ENCODE data around the gene TMEM44. TPM values are rescaled to one million over a fixed set of nuclear protein-coding genes. Genes with fewer than 3 reads are reported as not detected.

The TMEM44 gene
- polyA plus RNA-seq, 1 donor (not counting 4 experiments of a cell fraction or from before 2014, with no cell fraction given), result 13.3 TPM

DNA sequence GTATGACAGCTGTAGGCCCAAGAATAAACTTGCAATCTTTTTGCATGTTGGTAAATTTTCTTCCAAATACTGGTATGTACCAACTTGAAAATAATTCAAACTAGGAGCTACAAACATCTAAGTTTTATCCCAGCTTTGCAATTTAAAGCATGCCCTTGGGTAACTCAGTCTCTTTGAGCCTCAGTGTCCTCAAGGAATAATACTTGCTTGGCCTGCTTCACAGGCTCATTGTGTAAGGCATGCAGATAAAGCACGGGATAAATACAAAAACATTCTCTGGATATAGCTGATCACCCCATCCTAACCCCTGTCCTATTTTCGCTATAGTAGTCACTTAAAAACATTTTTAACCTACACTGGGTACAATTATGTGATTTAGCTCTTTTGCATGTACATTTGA is 9.6 kb upstream of the TMEM44 start:
- no peak overlapping the region for H3K4me3 ChIP-seq (ENCODE audit: control insufficient read depth in 2 of 3, extremely low read depth in 1 of 3, insufficient read depth in 2 of 3, low read depth in 1 of 3, low read length in 3 of 3)
- no peaks in the 10 kb centered on the region for H4K20me1 ChIP-seq (ENCODE audit: control insufficient read depth, extremely low read depth, insufficient read depth, low read length)
- H3K27ac ChIP-seq (ENCODE audit: control insufficient read depth, insufficient read depth, low read length), result no peak overlapping the region
- dilution Hi-C loops (cut with MboI; ENCODE audit: extremely low pct_ligation_motif_present, low sequenced_read_pairs), result no loop called here
- H3K4me1 ChIP-seq (ENCODE audit: control insufficient read depth, extremely low read depth, insufficient read depth, low read length), result no peaks in the 10 kb centered on the region
- no peaks in the 10 kb centered on the region for H3K9me1 ChIP-seq (ENCODE audit: control insufficient read depth, extremely low read depth, insufficient read depth, low read length)
- H3K36me3 ChIP-seq (ENCODE audit: control insufficient read depth in 2 of 2, extremely low read depth in 1 of 2, insufficient read depth in 2 of 2, low read length in 2 of 2), result peaks cover 21 to 41% of the 10 kb centered on the region in 2 experiments
- H3K79me2 ChIP-seq (ENCODE audit: control insufficient read depth, insufficient read depth, low read length), result no peaks in the 10 kb centered on the region
- no peak overlapping the region for H3K4me2 ChIP-seq (ENCODE audit: control insufficient read depth, extremely low read depth, insufficient read depth, low read depth, low read length)
- no peak overlapping the region for H3K9ac ChIP-seq (ENCODE audit: control insufficient read depth, extremely low read depth, insufficient read depth, low read length)
- FAIRE-seq, result no peak
- H3K27me3 ChIP-seq (ENCODE audit: control insufficient read depth, extremely low read depth, insufficient read depth, low read length), result no peaks in the 10 kb centered on the region
- no peak for DNase-seq (ENCODE audit: low read depth, low spot score)
- no peak overlapping the region for H2AFZ ChIP-seq (ENCODE audit: control insufficient read depth, low read length)
- no peaks in the 10 kb centered on the region for H3K9me3 ChIP-seq (ENCODE audit: control insufficient read depth, low read depth, low read length)
- TF ChIP-seq EZH2 (IDR thresholded peaks at IDR 0.05; ENCODE audit: low read length), result no peak
- TF ChIP-seq, protein P1, sequence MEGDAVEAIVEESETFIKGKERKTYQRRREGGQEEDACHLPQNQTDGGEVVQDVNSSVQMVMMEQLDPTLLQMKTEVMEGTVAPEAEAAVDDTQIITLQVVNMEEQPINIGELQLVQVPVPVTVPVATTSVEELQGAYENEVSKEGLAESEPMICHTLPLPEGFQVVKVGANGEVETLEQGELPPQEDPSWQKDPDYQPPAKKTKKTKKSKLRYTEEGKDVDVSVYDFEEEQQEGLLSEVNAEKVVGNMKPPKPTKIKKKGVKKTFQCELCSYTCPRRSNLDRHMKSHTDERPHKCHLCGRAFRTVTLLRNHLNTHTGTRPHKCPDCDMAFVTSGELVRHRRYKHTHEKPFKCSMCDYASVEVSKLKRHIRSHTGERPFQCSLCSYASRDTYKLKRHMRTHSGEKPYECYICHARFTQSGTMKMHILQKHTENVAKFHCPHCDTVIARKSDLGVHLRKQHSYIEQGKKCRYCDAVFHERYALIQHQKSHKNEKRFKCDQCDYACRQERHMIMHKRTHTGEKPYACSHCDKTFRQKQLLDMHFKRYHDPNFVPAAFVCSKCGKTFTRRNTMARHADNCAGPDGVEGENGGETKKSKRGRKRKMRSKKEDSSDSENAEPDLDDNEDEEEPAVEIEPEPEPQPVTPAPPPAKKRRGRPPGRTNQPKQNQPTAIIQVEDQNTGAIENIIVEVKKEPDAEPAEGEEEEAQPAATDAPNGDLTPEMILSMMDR (optimal IDR thresholded peaks at IDR 0.05 in 1 of 3, IDR thresholded peaks at IDR 0.05 in 1 of 3, conservative IDR thresholded peaks at IDR 0.05 in 1 of 3; ENCODE audit: extremely low read depth in 1 of 3, insufficient read depth in 2 of 3, low read length in 3 of 3), result no peak

DNA sequence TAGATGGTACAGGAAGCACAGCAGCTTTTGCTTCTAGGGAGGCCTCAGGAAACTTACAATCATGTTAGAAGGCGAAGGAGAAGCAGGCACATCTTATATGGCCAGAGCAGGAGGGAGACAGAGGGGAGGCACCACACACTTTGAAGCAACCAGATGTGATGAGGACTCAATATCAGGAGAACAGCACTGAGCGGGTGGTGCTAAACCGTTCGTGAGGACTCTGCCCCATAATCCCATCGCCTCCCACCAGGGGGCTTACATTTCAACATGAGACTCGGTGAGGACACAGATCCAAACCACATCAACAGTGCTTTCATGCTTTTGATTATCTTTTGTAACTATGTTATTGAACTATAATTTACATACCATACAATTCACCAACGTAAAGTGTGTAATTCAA is 7.6 kb upstream of the TMEM44 start:
- H3K27ac ChIP-seq (ENCODE audit: control insufficient read depth, insufficient read depth, low read length), result no peak overlapping the region
- no peaks in the 10 kb centered on the region for H3K27me3 ChIP-seq (ENCODE audit: control insufficient read depth, extremely low read depth, insufficient read depth, low read length)
- no peaks in the 10 kb centered on the region for H3K79me2 ChIP-seq (ENCODE audit: control insufficient read depth, insufficient read depth, low read length)
- peaks cover 19 to 35% of the 10 kb centered on the region in 2 experiments for H3K36me3 ChIP-seq (ENCODE audit: control insufficient read depth in 2 of 2, extremely low read depth in 1 of 2, insufficient read depth in 2 of 2, low read length in 2 of 2)
- H3K9ac ChIP-seq (ENCODE audit: control insufficient read depth, extremely low read depth, insufficient read depth, low read length), result no peak overlapping the region
- dilution Hi-C loops (cut with MboI; ENCODE audit: extremely low pct_ligation_motif_present, low sequenced_read_pairs), result no loop called here
- H3K4me2 ChIP-seq (ENCODE audit: control insufficient read depth, extremely low read depth, insufficient read depth, low read depth, low read length), result no peak overlapping the region
- H4K20me1 ChIP-seq (ENCODE audit: control insufficient read depth, extremely low read depth, insufficient read depth, low read length), result no peaks in the 10 kb centered on the region
- H3K9me1 ChIP-seq (ENCODE audit: control insufficient read depth, extremely low read depth, insufficient read depth, low read length), result no peaks in the 10 kb centered on the region
- H3K9me3 ChIP-seq (ENCODE audit: control insufficient read depth, low read depth, low read length), result no peaks in the 10 kb centered on the region
- TF ChIP-seq, protein P1 (optimal IDR thresholded peaks at IDR 0.05 in 1 of 3, IDR thresholded peaks at IDR 0.05 in 1 of 3, conservative IDR thresholded peaks at IDR 0.05 in 1 of 3; ENCODE audit: extremely low read depth in 1 of 3, insufficient read depth in 2 of 3, low read length in 3 of 3), result peak in 1 of 3 experiments; percentile 6
- no peak for TF ChIP-seq EZH2 (IDR thresholded peaks at IDR 0.05; ENCODE audit: low read length)
- DNase-seq (ENCODE audit: low read depth, low spot score) (no peak), FAIRE-seq (no peak)
- no peaks in the 10 kb centered on the region for H3K4me1 ChIP-seq (ENCODE audit: control insufficient read depth, extremely low read depth, insufficient read depth, low read length)
- no peak overlapping the region for H2AFZ ChIP-seq (ENCODE audit: control insufficient read depth, low read length)
- no peak overlapping the region for H3K4me3 ChIP-seq (ENCODE audit: control insufficient read depth in 2 of 3, extremely low read depth in 1 of 3, insufficient read depth in 2 of 3, low read depth in 1 of 3, low read length in 3 of 3)
